A549 treated with CORT108297 at 1 μM for 4 hours (cell line): ENCODE measurements around the gene YRDC. TPM values are rescaled to one million over a fixed set of nuclear protein-coding genes. Genes with fewer than 3 reads are reported as not detected.

Experiments
- total RNA-seq: library from RNA; stranded (reverse); fragments of 200-300 nt; extraction: Qiagen RNA extraction; gene quantifications from 5 replicates; pipeline ENCODE4 v1.2.3, GENCODE V29; 2022

YRDC gene, protein sequence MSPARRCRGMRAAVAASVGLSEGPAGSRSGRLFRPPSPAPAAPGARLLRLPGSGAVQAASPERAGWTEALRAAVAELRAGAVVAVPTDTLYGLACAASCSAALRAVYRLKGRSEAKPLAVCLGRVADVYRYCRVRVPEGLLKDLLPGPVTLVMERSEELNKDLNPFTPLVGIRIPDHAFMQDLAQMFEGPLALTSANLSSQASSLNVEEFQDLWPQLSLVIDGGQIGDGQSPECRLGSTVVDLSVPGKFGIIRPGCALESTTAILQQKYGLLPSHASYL
- total RNA-seq: 14.4 to 19.8 TPM (median 18.5 TPM) in 5 replicates

DNA sequence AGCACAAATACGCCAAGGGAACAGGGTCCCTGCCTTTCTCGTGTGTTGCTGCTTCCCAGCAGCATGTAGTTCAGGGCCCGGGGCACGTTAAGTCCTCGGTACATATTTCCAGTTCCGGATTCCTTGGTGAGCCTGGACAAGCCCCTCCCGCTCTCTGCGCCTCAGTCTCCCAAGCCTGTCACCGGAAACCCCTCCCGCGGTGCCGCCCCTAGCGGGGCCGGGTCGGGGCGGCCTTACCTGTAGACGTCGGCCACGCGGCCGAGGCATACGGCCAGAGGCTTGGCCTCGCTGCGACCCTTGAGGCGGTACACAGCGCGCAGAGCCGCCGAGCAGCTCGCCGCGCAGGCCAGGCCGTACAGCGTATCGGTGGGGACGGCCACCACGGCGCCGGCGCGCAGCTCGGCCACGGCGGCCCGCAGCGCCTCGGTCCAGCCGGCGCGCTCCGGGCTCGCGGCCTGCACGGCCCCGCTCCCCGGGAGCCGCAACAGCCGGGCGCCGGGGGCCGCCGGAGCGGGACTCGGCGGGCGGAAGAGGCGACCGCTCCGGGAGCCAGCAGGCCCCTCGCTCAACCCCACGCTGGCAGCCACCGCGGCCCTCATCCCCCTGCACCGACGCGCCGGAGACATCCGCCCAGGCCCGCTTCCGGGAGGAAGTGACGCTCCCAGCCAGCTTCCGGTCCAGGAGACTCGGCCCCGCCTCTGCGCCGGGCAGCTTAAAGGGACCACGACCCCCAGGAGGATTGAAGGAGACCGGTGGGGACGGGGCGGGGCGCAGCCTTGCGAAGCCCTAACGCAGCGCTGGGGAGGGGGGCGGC lies at the start of gene YRDC, which contains the start of gene C1orf122:
Gene YRDC (minus strand): TSS at position 654 of the 814 bp plus-strand sequence. CDS start 28 bp downstream, at position 626.
Gene C1orf122 (plus strand): TSS at position 236 of the 814 bp plus-strand sequence. CDS start 615 bp downstream, outside the sequence.

GRCh38 chr1:37793773-37794371 lies 14.1 kb downstream of the YRDC start, which contains the start of gene MANEAL:
TSS of gene MANEAL (plus strand) at chr1:37793847. CDS start at chr1:37794183, 336 bp downstream.

DNA sequence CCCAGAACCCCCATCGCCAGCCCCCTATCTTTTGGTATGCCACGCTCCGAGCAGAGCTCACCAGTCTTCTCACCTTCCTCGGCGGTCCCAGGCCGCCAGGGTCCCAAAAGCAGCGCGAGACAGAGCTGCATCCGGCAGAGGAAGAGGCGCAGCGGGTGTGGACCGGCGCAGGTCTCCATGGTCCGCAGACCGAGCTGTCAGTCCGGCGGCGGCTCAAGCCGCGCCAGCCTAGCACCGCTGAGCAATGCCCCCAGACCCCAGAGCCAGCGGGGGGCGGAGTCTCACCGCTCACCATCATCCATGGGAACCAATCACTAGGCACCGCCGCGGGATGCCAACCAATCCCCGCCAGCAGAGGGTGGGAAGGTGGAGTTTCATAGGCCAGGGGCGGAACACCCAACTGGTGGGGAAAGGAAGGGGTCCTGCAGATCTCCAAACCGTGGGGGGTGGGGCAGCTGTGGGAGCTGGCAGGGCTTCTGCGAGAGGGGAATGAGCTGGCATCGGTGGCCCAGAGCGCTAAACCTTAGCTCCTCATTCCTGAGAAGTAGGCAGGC lies 43.0 kb downstream of the YRDC start, which contains the start of gene EPHA10:
Gene EPHA10 (minus strand): TSS at position 233 of the 554 bp plus-strand sequence. CDS start 54 bp downstream, at position 179.

Other genes starting within 250 kb of the YRDC start
- gene GNL2, start 212.3 kb downstream of the YRDC start, total RNA-seq: 43.4 to 66.6 TPM (median 51.3 TPM) in 5 replicates
- gene RSPO1, start 173.3 kb downstream of the YRDC start, total RNA-seq: 0.09 to 0.16 TPM (median 0.10 TPM) in 5 replicates
- 45.8 to 49.2 TPM (median 46.8 TPM) in 5 replicates for gene CDCA8, start 115.7 kb downstream of the YRDC start, total RNA-seq
- 0.63 to 0.91 TPM (median 0.83 TPM) in 5 replicates for gene EPHA10, start 43.1 kb downstream of the YRDC start, total RNA-seq
- gene MANEAL, start 14.4 kb downstream of the YRDC start, total RNA-seq: 20.4 to 27.1 TPM (median 26.2 TPM) in 5 replicates
- 32.2 to 68.6 TPM (median 56.5 TPM) in 5 replicates for gene C1orf122, start 418 bp downstream of the YRDC start, total RNA-seq
- gene MTF1, start 51.4 kb upstream of the YRDC start, total RNA-seq: 3.9 to 5.4 TPM (median 4.2 TPM) in 5 replicates
- gene INPP5B, start 138.8 kb upstream of the YRDC start, total RNA-seq: 3.9 to 5.4 TPM (median 4.5 TPM) in 5 replicates
- 50.9 to 100 TPM (median 54.3 TPM) in 5 replicates for gene SF3A3, start 181.8 kb upstream of the YRDC start, total RNA-seq
- 7.3 to 9.0 TPM (median 8.7 TPM) in 5 replicates for gene FHL3, start 197.3 kb upstream of the YRDC start, total RNA-seq
- gene UTP11, start 204.5 kb upstream of the YRDC start, total RNA-seq: 39.1 to 77.3 TPM (median 42.9 TPM) in 5 replicates
- not detected in 5 replicates for gene POU3F1, start 238.6 kb upstream of the YRDC start, total RNA-seq